Fibroblast of lung (primary cell): Measurements from ENCODE around the gene ABHD4. TPM values are rescaled to one million over a fixed set of nuclear protein-coding genes. Genes with fewer than 3 reads are reported as not detected.

Source experiments
- DNase-seq, 2 donors: peaks; one replicate each; pipeline versions ENCODE4 v3.0.0 to v3.0.0-alpha.2; 2010; ENCODE audit warnings: low read depth in 2 of 2
- H2AFZ ChIP-seq: 2 replicates; pipeline ENCODE4 v1.5.1; 2012; ENCODE audit warnings: low read length, control low read depth, inconsistent platforms
- H3K27ac ChIP-seq: 2 replicates; pipeline ENCODE4 v1.5.1; 2011; ENCODE audit warnings: low read length, control low read depth; ENCODE audit not compliant: insufficient read depth
- H3K27me3 ChIP-seq: 2 replicates; pipeline ENCODE4 v1.5.1; 2011; ENCODE audit warnings: mild to moderate bottlenecking, low read length; ENCODE audit not compliant: control insufficient read depth, insufficient read depth
- H3K36me3 ChIP-seq: 2 replicates; pipeline ENCODE4 v1.5.1; 2011; ENCODE audit warnings: low read length; ENCODE audit not compliant: control insufficient read depth, insufficient read depth
- H3K4me1 ChIP-seq: 2 replicates; pipeline ENCODE4 v1.5.1; 2011; ENCODE audit warnings: low read length; ENCODE audit not compliant: control insufficient read depth, insufficient read depth; ENCODE audit errors: extremely low read depth
- H3K4me2 ChIP-seq: 2 replicates; pipeline ENCODE4 v1.5.1; 2011; ENCODE audit warnings: low read length, control low read depth; ENCODE audit not compliant: insufficient read depth; ENCODE audit errors: extremely low read depth
- H3K4me3 ChIP-seq, 4 experiments: fragments of 200-600 bp in 1 of 4; sonication (generic) in 1 of 4; replicated peaks in 1 of 4; 2 replicates each; pipeline ENCODE4 v1.5.1; 2011 to 2016; ENCODE audit warnings: low read length in 4 of 4, low read depth in 3 of 4, mild to moderate bottlenecking in 3 of 4, control low read depth in 2 of 4, inconsistent platforms in 1 of 4, mixed read lengths in 1 of 4; ENCODE audit not compliant: insufficient read depth in 1 of 4; ENCODE audit errors: control extremely low read depth in 1 of 4
- H3K79me2 ChIP-seq: 2 replicates; pipeline ENCODE4 v1.5.1; 2012; ENCODE audit warnings: mild to moderate bottlenecking, low read length, inconsistent platforms; ENCODE audit not compliant: control insufficient read depth, insufficient read depth
- H3K9ac ChIP-seq: 2 replicates; pipeline ENCODE4 v1.5.1; 2011; ENCODE audit warnings: mild to moderate bottlenecking, low read length, control low read depth; ENCODE audit not compliant: insufficient read depth
- H3K9me3 ChIP-seq: 2 replicates; pipeline ENCODE4 v1.5.1; 2012; ENCODE audit warnings: low read depth, low read length; ENCODE audit not compliant: control insufficient read depth, insufficient read depth
- H4K20me1 ChIP-seq: 2 replicates; pipeline ENCODE4 v1.5.1; 2011; ENCODE audit warnings: low read length; ENCODE audit not compliant: control insufficient read depth, insufficient read depth; ENCODE audit errors: extremely low read depth
- CTCF ChIP-seq, 2 donors: IDR thresholded peaks in 1 of 2; conservative IDR thresholded peaks in 1 of 2; 1 replicate in 1 of 2; 2 replicates in 1 of 2; pipeline ENCODE4 v1.5.1; 2011 to 2012; ENCODE audit warnings: low read length in 2 of 2, control low read depth in 1 of 2, inconsistent platforms in 1 of 2, low read depth in 1 of 2, mild to moderate bottlenecking in 1 of 2
- EZH2 ChIP-seq: IDR thresholded peaks from 2 replicates; pipeline ENCODE4 v1.5.1; 2012; ENCODE audit warnings: low read length, control low read depth, mild to moderate bottlenecking; ENCODE audit errors: missing control alignments
- polyA plus RNA-seq, 2 donors: library from polyadenylated mRNA; depleted of rRNA in 1 of 2; stranded (reverse) in 1 of 2; unstranded in 1 of 2; fragments of >200 nt; gene quantifications; 2 replicates each; pipeline ENCODE4 v1.2.1, GENCODE V29; 2011 to 2012; ENCODE audit warnings: missing spikeins in 1 of 2
- total RNA-seq: library from RNA; depleted of rRNA; stranded (reverse); fragments of >200 nt; gene quantifications from 2 replicates; pipeline ENCODE4 v1.2.1, GENCODE V29; 2014

The ABHD4 gene
- total and polyA plus RNA-seq, 2 donors (not counting 1 experiment from before 2014, with no cell fraction given), result 40.0 to 61.2 TPM

- no peak for DNase-seq
- Histone ChIP-seq H3K27ac (no peak overlapping the region), H3K4me1 (peaks cover 6% of the 10 kb centered on the region), H4K20me1 (no peaks in the 10 kb centered on the region), H3K79me2 (no peaks in the 10 kb centered on the region), H3K27me3 (no peaks in the 10 kb centered on the region), H3K4me2 (no peak overlapping the region), H3K4me3 (no peak overlapping the region), H3K9me3 (no peaks in the 10 kb centered on the region), H3K36me3 (no peaks in the 10 kb centered on the region), H3K9ac (no peak overlapping the region), H2AFZ (no peak overlapping the region)
- no peak for TF ChIP-seq EZH2
- no peak for TF ChIP-seq CTCF (conservative IDR thresholded peaks at IDR 0.05 in 1 of 2, IDR thresholded peaks at IDR 0.05 in 1 of 2; ENCODE audit: low read depth in 1 of 2, low read length in 2 of 2)
These were observed 43.4 kb upstream of the ABHD4 start for GRCh38 chr14:22554498-22555383.

- H2AFZ ChIP-seq, result no peak overlapping the region
- H3K4me2 ChIP-seq, result no peak overlapping the region
- no peaks in the 10 kb centered on the region for H3K9me3 ChIP-seq
- no peak overlapping the region for H3K4me3 ChIP-seq
- no peak overlapping the region for H3K27ac ChIP-seq
- H3K79me2 ChIP-seq, result no peaks in the 10 kb centered on the region
- DNase-seq, result peak in 1 of 2 donors; percentile 73
- H4K20me1 ChIP-seq, result no peaks in the 10 kb centered on the region
- TF ChIP-seq CTCF (conservative IDR thresholded peaks at IDR 0.05 in 1 of 2, IDR thresholded peaks at IDR 0.05 in 1 of 2; ENCODE audit: low read depth in 1 of 2, low read length in 2 of 2) (no peak), EZH2 (no peak)
- no peaks in the 10 kb centered on the region for H3K27me3 ChIP-seq
- H3K9ac ChIP-seq, result no peak overlapping the region
- no peaks in the 10 kb centered on the region for H3K36me3 ChIP-seq
- peaks cover 6% of the 10 kb centered on the region for H3K4me1 ChIP-seq
These were observed 42.6 kb upstream of the ABHD4 start for GRCh38 chr14:22555384-22556011.
